Stimulated activated CD8-positive, alpha-beta memory T cell treated with anti-CD3 and anti-CD28 coated beads, Interleukin-12 subunit alpha, Interleukin-12 subunit beta, amount 100 ng/mL, for 1 hour (primary cell): ENCODE results near the gene SPO11.
"Not testable (repeated sequence)": the region's sequence is repeated elsewhere in the genome, so short reads cannot be mapped to it uniquely, and the experiment has no call there.

ENCODE experiments used
- DNase-seq: peaks from one replicate; pipeline ENCODE4 v3.0.0-alpha.2; 2020; ENCODE audit warnings: low read depth

Gene SPO11

GRCh38 chr20:57341663-57342062, 12.1 kb downstream of the SPO11 start:
- no peak for DNase-seq

GRCh38 chr20:57342829-57343228, 13.2 kb downstream of the SPO11 start:
- no peak for DNase-seq

GRCh38 chr20:57346477-57346876, 16.9 kb downstream of the SPO11 start:
- peak; percentile 54 for DNase-seq

GRCh38 chr20:57347393-57347792, 17.8 kb downstream of the SPO11 start:
- DNase-seq = no peak

GRCh38 chr20:57348200-57348921, 18.8 kb downstream of the SPO11 start:
- not testable (repeated sequence) for DNase-seq

GRCh38 chr20:57348922-57349574, 19.4 kb downstream of the SPO11 start:
- DNase-seq = not testable (repeated sequence)

- no peak for DNase-seq
Observed at GRCh38 chr20:57350081-57350710, 20.6 kb downstream of the SPO11 start.

- DNase-seq = not testable (repeated sequence)
Observed at GRCh38 chr20:57350726-57351041, 21.1 kb downstream of the SPO11 start.

- peak; percentile 92 for DNase-seq
Observed at GRCh38 chr20:57351042-57351783, 21.6 kb downstream of the SPO11 start, which contains the start of gene RAE1. Gene RAE1, plus strand, starts transcription at chr20:57351255. Its CDS starts 2,784 bp downstream, at chr20:57354039.

GRCh38 chr20:57352305-57352704, 22.7 kb downstream of the SPO11 start:
- DNase-seq = no peak

- DNase-seq = no peak
Observed at GRCh38 chr20:57353351-57353750, 23.7 kb downstream of the SPO11 start.

GRCh38 chr20:57361517-57361916, 31.9 kb downstream of the SPO11 start:
- DNase-seq = no peak

GRCh38 chr20:57364451-57364850, 34.8 kb downstream of the SPO11 start:
- no peak for DNase-seq

GRCh38 chr20:57369596-57369995, 40.0 kb downstream of the SPO11 start:
- DNase-seq = no peak

GRCh38 chr20:57370316-57370715, 40.7 kb downstream of the SPO11 start:
- no peak for DNase-seq

- no peak for DNase-seq
Observed at GRCh38 chr20:57371363-57371762, 41.8 kb downstream of the SPO11 start.

- DNase-seq = no peak
Observed at GRCh38 chr20:57372157-57372556, 42.6 kb downstream of the SPO11 start.

- DNase-seq = no peak
Observed at GRCh38 chr20:57372581-57373350, 43.2 kb downstream of the SPO11 start.

GRCh38 chr20:57374343-57374930, 44.8 kb downstream of the SPO11 start:
- DNase-seq = no peak

- no peak for DNase-seq
Observed at GRCh38 chr20:57374931-57375651, 45.5 kb downstream of the SPO11 start.
